Activated CD4-positive, alpha-beta T cell treated with anti-CD3 and anti-CD28 coated beads, Interleukin-2, amount 10 ng/mL, durations not matched to agents 24 days and 14 days (primary cell): ENCODE results near the gene TAF6. TPM values are rescaled to one million over a fixed set of nuclear protein-coding genes. Genes with fewer than 3 reads are reported as not detected.
"Not testable (repeated sequence)": the region's sequence is repeated elsewhere in the genome, so short reads cannot be mapped to it uniquely, and the experiment has no call there.

Experiments used
- DNase-seq: peaks from one replicate; pipeline ENCODE4 v3.0.0; 2022
- H3K27ac Mint-ChIP-seq: one replicate; pipeline ENCODE4 v1.8.0; 2022; ENCODE audit warnings: mild to moderate bottlenecking, mixed read lengths
- H3K27me3 Mint-ChIP-seq: one replicate; pipeline ENCODE4 v1.8.0; 2022; ENCODE audit warnings: mixed read lengths
- H3K36me3 Mint-ChIP-seq: one replicate; pipeline ENCODE4 v1.8.0; 2022; ENCODE audit warnings: low read depth, mild to moderate bottlenecking, mixed read lengths
- H3K4me1 Mint-ChIP-seq: one replicate; pipeline ENCODE4 v1.8.0; 2021; ENCODE audit warnings: mixed read lengths
- H3K4me3 Mint-ChIP-seq: one replicate; pipeline ENCODE4 v1.8.0; 2022; ENCODE audit warnings: mild to moderate bottlenecking, moderate library complexity, mixed read lengths
- H3K9me3 Mint-ChIP-seq: one replicate; pipeline ENCODE4 v1.8.0; 2021; ENCODE audit warnings: mixed read lengths
- intact Hi-C: fragments of 100-400 bp; cut with micrococcal nuclease; formaldehyde crosslinking; loops from one replicate; pipeline ENCODE4 v1.15.1; 2023
- total RNA-seq: library from RNA; stranded (reverse); gene quantifications from 2 replicates; pipeline ENCODE4 v1.2.3, GENCODE V29; 2022

TAF6 gene
- total RNA-seq, 1 donor from 2014 or later = 68.4 TPM

- peaks cover 41% of the 10 kb centered on the region for H3K36me3 Mint-ChIP-seq
- H3K4me3 Mint-ChIP-seq = peak overlapping the region; percentile 79
- peak overlapping the region; percentile 73 for H3K27ac Mint-ChIP-seq
- peaks cover 37% of the 10 kb centered on the region for H3K4me1 Mint-ChIP-seq
- no peak for DNase-seq
- no peaks in the 10 kb centered on the region for H3K9me3 Mint-ChIP-seq
- intact Hi-C loops = no loop called here
- H3K27me3 Mint-ChIP-seq = no peaks in the 10 kb centered on the region
These were observed 37.3 kb upstream of the TAF6 start for GRCh38 chr7:100156331-100157068.

GRCh38 chr7:100155553-100156317, 36.6 kb upstream of the TAF6 start:
- H3K27ac Mint-ChIP-seq = no peak overlapping the region
- H3K4me3 Mint-ChIP-seq = no peak overlapping the region
- no peaks in the 10 kb centered on the region for H3K9me3 Mint-ChIP-seq
- no peaks in the 10 kb centered on the region for H3K27me3 Mint-ChIP-seq
- H3K4me1 Mint-ChIP-seq = peaks cover 37% of the 10 kb centered on the region
- no peak for DNase-seq
- intact Hi-C loops = no loop called here
- H3K36me3 Mint-ChIP-seq = peaks cover 41% of the 10 kb centered on the region

GRCh38 chr7:100154651-100155491, 35.7 kb upstream of the TAF6 start:
- intact Hi-C loops = no loop called here

GRCh38 chr7:100153708-100154535, 34.8 kb upstream of the TAF6 start:
- Mint-ChIP-seq H3K4me1 (peaks cover 39% of the 10 kb centered on the region), H3K4me3 (no peak overlapping the region), H3K27me3 (no peaks in the 10 kb centered on the region), H3K9me3 (no peaks in the 10 kb centered on the region), H3K36me3 (peaks cover 47% of the 10 kb centered on the region), H3K27ac (no peak overlapping the region)
- DNase-seq = no peak
- intact Hi-C loops = no loop called here

More at GRCh38 chr7:100154651-100155491, 35.7 kb upstream of the TAF6 start:
- Mint-ChIP-seq H3K4me3 (no peak overlapping the region), H3K36me3 (peaks cover 46% of the 10 kb centered on the region), H3K27me3 (no peaks in the 10 kb centered on the region), H3K27ac (no peak overlapping the region), H3K9me3 (no peaks in the 10 kb centered on the region), H3K4me1 (peaks cover 43% of the 10 kb centered on the region)
- DNase-seq = no peak

GRCh38 chr7:100152937-100153666, 33.9 kb upstream of the TAF6 start:
- Mint-ChIP-seq H3K36me3 (peaks cover 51% of the 10 kb centered on the region), H3K4me1 (peaks cover 46% of the 10 kb centered on the region), H3K4me3 (no peak overlapping the region), H3K27me3 (no peaks in the 10 kb centered on the region), H3K27ac (no peak overlapping the region), H3K9me3 (no peaks in the 10 kb centered on the region)
- intact Hi-C loops = no loop called here
- DNase-seq = no peak

GRCh38 chr7:100152404-100152803, 33.2 kb upstream of the TAF6 start:
- Mint-ChIP-seq H3K4me3 (peak overlapping the region; percentile 3), H3K27ac (peak overlapping the region; percentile 80), H3K4me1 (peaks cover 43% of the 10 kb centered on the region), H3K27me3 (no peaks in the 10 kb centered on the region), H3K36me3 (peaks cover 47% of the 10 kb centered on the region), H3K9me3 (no peaks in the 10 kb centered on the region)
- intact Hi-C loops = no loop called here
- no peak for DNase-seq

GRCh38 chr7:100148559-100149328, 29.6 kb upstream of the TAF6 start, which contains the start of gene LAMTOR4:
LAMTOR4 (plus strand) TSS chr7:100148918; CDS start chr7:100148973, 55 bp downstream.
- intact Hi-C loops = loop anchor here (1.0 to 5.0 kb wide), 4 partner anchors 10 to 279 kb away; partner anchors contain the start of genes AP4M1, MCM7, MEPCE and TRAPPC14
- Mint-ChIP-seq H3K27ac (peak within 1 kb of the TSS; percentile 99), H3K4me3 (peak within 1 kb of the TSS; percentile 99), H3K9me3 (no peaks in the 10 kb centered on the region), H3K36me3 (peaks cover 26% of the 10 kb centered on the region), H3K27me3 (no peaks in the 10 kb centered on the region), H3K4me1 (peaks cover 33% of the 10 kb centered on the region)
- peak; percentile 100 for DNase-seq

- peak overlapping the region; percentile 99 for H3K27ac Mint-ChIP-seq
- no peaks in the 10 kb centered on the region for H3K27me3 Mint-ChIP-seq
- peak overlapping the region; percentile 99 for H3K4me3 Mint-ChIP-seq
- no peaks in the 10 kb centered on the region for H3K9me3 Mint-ChIP-seq
- intact Hi-C loops = loop anchor here (1.0 to 5.0 kb wide), 4 partner anchors 10 to 279 kb away; partner anchors contain the start of genes AP4M1, MCM7, MEPCE and TRAPPC14
- no peak for DNase-seq
- peaks cover 22% of the 10 kb centered on the region for H3K36me3 Mint-ChIP-seq
- H3K4me1 Mint-ChIP-seq = peaks cover 29% of the 10 kb centered on the region
These were observed 29.0 kb upstream of the TAF6 start for GRCh38 chr7:100148225-100148558.

GRCh38 chr7:100147278-100147677, 28.1 kb upstream of the TAF6 start:
- Mint-ChIP-seq H3K27me3 (no peaks in the 10 kb centered on the region), H3K4me1 (peaks cover 25% of the 10 kb centered on the region), H3K4me3 (no peak overlapping the region), H3K9me3 (no peaks in the 10 kb centered on the region), H3K36me3 (peaks cover 16% of the 10 kb centered on the region), H3K27ac (no peak overlapping the region)
- DNase-seq = no peak
- intact Hi-C loops = loop anchor here (5.0 kb wide), 1 partner anchor 280 kb away; the partner anchor contains the start of genes MEPCE and ZCWPW1

GRCh38 chr7:100146350-100146749, 27.2 kb upstream of the TAF6 start:
- H3K36me3 Mint-ChIP-seq, H3K27me3 Mint-ChIP-seq, H3K4me3 Mint-ChIP-seq, H3K27ac Mint-ChIP-seq, DNase-seq, H3K9me3 Mint-ChIP-seq: not testable (repeated sequence)
- intact Hi-C loops = loop anchor here (5.0 kb wide), 1 partner anchor 281 kb away; the partner anchor contains the start of genes MEPCE and ZCWPW1
- peaks cover 21% of the 10 kb centered on the region for H3K4me1 Mint-ChIP-seq

GRCh38 chr7:100142461-100142860, 23.3 kb upstream of the TAF6 start:
- Mint-ChIP-seq H3K4me3 (no peak overlapping the region), H3K4me1 (peaks cover 15% of the 10 kb centered on the region), H3K9me3 (no peaks in the 10 kb centered on the region), H3K27ac (no peak overlapping the region), H3K36me3 (no peaks in the 10 kb centered on the region), H3K27me3 (no peaks in the 10 kb centered on the region)
- intact Hi-C loops = no loop called here
- DNase-seq = no peak

GRCh38 chr7:100141555-100141949, 22.4 kb upstream of the TAF6 start:
- Mint-ChIP-seq H3K4me1 (peaks cover 15% of the 10 kb centered on the region), H3K36me3 (no peaks in the 10 kb centered on the region), H3K9me3 (no peaks in the 10 kb centered on the region), H3K27ac (no peak overlapping the region), H3K27me3 (no peaks in the 10 kb centered on the region), H3K4me3 (no peak overlapping the region)
- intact Hi-C loops = no loop called here
- no peak for DNase-seq
